Ishikawa (cell line): ENCODE data around the gene DHCR7.
A peak's percentile ranks its signal among the peaks of the same experiment; 100 is the strongest.

Experiments used
- CEBPB ChIP-seq: IDR thresholded peaks from 2 replicates; pipeline ENCODE4 v1.6.1; 2012
- CREB1 ChIP-seq: IDR thresholded peaks from 2 replicates; pipeline ENCODE4 v1.6.1; 2012; ENCODE audit warnings: low read depth
- EGR1 ChIP-seq: IDR thresholded peaks from 2 replicates; pipeline ENCODE4 v1.6.1; 2012
- EP300 ChIP-seq: IDR thresholded peaks from 2 replicates; pipeline ENCODE4 v1.6.1; 2012; ENCODE audit warnings: borderline replicate concordance
- FOXM1 ChIP-seq: IDR thresholded peaks from 2 replicates; pipeline ENCODE4 v1.6.1; 2012; ENCODE audit warnings: low read depth, borderline replicate concordance
- NFIC ChIP-seq: IDR thresholded peaks from 2 replicates; pipeline ENCODE4 v1.6.1; 2012
- RAD21 ChIP-seq: IDR thresholded peaks from 2 replicates; pipeline ENCODE4 v1.6.1; 2012; ENCODE audit warnings: low read depth
- TAF1 ChIP-seq: IDR thresholded peaks from 2 replicates; pipeline ENCODE4 v1.6.1; 2012; ENCODE audit warnings: low read depth, mild to moderate bottlenecking
- TCF12 ChIP-seq: IDR thresholded peaks from 2 replicates; pipeline ENCODE4 v1.6.1; 2012; ENCODE audit warnings: low read depth
- TEAD4 ChIP-seq: IDR thresholded peaks from 2 replicates; pipeline ENCODE4 v1.6.1; 2012
- YY1 ChIP-seq: IDR thresholded peaks from 2 replicates; pipeline ENCODE4 v1.6.1; 2012; ENCODE audit warnings: low read depth
- ZBTB7A ChIP-seq: IDR thresholded peaks from 2 replicates; pipeline ENCODE4 v1.6.1; 2012; ENCODE audit warnings: low read depth
- TF ChIP-seq, protein P1 (sequence below): IDR thresholded peaks from 2 replicates; pipeline ENCODE4 v1.6.1; 2012
- TF ChIP-seq, protein P2 (sequence below): IDR thresholded peaks from 2 replicates; pipeline ENCODE4 v1.6.1; 2012
- TF ChIP-seq, protein P3 (sequence below): IDR thresholded peaks from 2 replicates; pipeline ENCODE4 v1.6.1; 2012; ENCODE audit warnings: low read depth, mild to moderate bottlenecking

Gene DHCR7

DNA sequence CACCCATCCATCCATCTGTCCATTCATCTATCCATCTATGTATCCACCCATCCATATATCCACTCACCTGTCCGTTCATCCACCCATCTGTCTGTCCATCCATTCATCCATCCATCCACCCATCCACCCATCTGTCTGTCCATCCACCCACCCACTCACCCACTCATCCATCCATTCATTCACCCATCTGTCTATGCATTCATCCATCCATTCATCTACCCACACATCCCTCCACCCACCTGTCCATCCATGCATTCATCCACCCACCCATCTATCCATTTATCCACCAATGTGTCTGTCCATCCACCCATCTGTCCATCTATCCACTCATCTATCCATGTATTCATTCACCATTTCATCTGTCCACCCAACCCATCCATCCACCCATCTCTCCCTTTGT lies 38.1 kb upstream of the DHCR7 start:
- TF ChIP-seq RAD21 (no peak), ZBTB7A (no peak), CEBPB (no peak), EGR1 (no peak), TEAD4 (no peak), TCF12 (no peak), NFIC (no peak), YY1 (no peak), TAF1 (no peak), CREB1 (no peak), EP300 (no peak)
- TF ChIP-seq, protein P1, sequence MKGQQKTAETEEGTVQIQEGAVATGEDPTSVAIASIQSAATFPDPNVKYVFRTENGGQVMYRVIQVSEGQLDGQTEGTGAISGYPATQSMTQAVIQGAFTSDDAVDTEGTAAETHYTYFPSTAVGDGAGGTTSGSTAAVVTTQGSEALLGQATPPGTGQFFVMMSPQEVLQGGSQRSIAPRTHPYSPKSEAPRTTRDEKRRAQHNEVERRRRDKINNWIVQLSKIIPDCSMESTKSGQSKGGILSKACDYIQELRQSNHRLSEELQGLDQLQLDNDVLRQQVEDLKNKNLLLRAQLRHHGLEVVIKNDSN, result no peak
- TF ChIP-seq, protein P2, sequence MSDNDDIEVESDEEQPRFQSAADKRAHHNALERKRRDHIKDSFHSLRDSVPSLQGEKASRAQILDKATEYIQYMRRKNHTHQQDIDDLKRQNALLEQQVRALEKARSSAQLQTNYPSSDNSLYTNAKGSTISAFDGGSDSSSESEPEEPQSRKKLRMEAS, result no peak

DNA sequence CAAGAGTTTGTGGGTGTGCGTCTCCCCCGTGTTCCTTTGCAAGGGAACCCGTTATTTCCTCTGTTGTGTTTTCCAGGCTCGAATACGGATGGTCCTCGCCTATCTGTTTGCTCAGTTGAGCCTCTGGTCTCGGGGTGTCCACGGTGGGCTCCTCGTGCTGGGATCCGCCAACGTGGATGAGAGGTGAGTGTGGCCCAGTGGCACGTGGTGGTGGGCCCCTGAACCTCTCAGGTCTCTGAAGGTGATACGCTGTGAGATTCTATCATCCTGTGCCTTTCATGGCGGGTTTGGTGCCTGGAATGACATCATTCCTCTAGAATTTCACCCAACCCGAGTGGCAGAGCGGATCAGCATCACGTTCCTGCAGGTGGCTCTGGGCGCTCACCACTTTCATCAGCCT lies 37.3 kb upstream of the DHCR7 start:
- TF ChIP-seq, protein P1, result no peak
- TF ChIP-seq CEBPB (no peak), EP300 (no peak), FOXM1 (no peak), TAF1 (no peak), TEAD4 (no peak), TCF12 (no peak), CREB1 (no peak), YY1 (no peak), EGR1 (no peak), NFIC (no peak), ZBTB7A (no peak), RAD21 (no peak)
- TF ChIP-seq, protein P3, sequence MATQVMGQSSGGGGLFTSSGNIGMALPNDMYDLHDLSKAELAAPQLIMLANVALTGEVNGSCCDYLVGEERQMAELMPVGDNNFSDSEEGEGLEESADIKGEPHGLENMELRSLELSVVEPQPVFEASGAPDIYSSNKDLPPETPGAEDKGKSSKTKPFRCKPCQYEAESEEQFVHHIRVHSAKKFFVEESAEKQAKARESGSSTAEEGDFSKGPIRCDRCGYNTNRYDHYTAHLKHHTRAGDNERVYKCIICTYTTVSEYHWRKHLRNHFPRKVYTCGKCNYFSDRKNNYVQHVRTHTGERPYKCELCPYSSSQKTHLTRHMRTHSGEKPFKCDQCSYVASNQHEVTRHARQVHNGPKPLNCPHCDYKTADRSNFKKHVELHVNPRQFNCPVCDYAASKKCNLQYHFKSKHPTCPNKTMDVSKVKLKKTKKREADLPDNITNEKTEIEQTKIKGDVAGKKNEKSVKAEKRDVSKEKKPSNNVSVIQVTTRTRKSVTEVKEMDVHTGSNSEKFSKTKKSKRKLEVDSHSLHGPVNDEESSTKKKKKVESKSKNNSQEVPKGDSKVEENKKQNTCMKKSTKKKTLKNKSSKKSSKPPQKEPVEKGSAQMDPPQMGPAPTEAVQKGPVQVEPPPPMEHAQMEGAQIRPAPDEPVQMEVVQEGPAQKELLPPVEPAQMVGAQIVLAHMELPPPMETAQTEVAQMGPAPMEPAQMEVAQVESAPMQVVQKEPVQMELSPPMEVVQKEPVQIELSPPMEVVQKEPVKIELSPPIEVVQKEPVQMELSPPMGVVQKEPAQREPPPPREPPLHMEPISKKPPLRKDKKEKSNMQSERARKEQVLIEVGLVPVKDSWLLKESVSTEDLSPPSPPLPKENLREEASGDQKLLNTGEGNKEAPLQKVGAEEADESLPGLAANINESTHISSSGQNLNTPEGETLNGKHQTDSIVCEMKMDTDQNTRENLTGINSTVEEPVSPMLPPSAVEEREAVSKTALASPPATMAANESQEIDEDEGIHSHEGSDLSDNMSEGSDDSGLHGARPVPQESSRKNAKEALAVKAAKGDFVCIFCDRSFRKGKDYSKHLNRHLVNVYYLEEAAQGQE, result no peak
- TF ChIP-seq, protein P2, result no peak

DNA sequence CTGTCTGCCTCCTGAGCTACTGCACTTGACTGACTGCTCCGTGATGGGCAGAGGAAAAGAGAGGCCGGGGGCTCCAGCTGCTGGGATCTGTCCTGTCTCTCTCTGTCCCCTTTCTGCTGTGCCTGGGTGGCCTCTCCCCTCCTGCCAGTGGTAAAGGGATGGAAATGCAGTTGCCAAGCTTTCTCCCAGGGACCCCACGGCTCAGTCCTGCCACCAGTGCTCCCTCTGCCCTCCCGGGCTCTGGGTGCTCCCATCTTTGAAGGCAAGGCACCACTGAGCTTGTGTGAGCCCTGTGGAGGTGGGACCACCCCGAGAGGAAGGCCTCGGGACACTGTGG lies 36.8 kb upstream of the DHCR7 start:
- TF ChIP-seq TEAD4 (no peak), EP300 (no peak), EGR1 (no peak), FOXM1 (no peak), CEBPB (no peak), NFIC (no peak), CREB1 (no peak), TCF12 (no peak), TAF1 (no peak), RAD21 (no peak), YY1 (no peak), ZBTB7A (no peak)
- TF ChIP-seq, protein P3, result no peak
- TF ChIP-seq, protein P2, result no peak
- TF ChIP-seq, protein P1, result no peak

DNA sequence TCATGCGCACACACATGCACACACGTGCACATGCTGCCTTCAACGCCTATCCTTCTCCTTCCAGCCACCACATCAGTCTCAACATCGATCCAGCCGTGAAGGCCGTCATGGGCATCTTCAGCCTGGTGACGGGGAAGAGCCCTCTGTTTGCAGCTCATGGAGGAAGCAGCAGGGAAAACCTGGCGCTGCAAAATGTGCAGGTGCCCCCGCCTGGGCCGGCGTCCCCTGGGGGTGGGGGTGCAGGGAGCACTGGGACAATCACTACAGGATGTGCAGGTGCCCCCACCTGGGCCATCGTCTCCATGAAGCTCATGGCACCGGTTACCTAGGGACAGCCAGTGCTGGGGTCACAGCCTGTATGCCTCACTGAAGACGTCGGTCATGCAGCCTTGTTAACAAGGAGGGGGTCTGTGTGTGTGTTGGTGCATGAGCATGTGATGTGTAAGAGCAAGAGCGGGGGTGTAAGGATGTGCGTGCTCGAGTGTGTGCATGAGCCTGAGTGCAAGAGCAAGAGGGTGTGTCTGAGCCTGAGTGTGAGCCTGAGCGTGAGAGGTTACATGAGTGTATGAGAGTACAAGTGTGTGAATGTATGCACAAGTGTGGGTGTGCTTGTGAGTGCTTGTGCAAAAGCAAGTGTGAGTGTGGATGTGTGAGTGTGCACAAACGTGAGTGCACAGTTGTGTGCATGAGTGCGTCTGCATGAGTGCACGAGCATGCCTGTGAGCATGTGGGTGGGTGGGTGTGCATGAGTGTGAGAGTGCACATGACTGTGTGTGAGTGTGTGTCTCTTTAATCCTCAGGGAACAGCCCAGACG lies 36.3 kb upstream of the DHCR7 start:
- TF ChIP-seq EP300 (no peak), CREB1 (no peak), TCF12 (no peak), RAD21 (no peak)

DNA sequence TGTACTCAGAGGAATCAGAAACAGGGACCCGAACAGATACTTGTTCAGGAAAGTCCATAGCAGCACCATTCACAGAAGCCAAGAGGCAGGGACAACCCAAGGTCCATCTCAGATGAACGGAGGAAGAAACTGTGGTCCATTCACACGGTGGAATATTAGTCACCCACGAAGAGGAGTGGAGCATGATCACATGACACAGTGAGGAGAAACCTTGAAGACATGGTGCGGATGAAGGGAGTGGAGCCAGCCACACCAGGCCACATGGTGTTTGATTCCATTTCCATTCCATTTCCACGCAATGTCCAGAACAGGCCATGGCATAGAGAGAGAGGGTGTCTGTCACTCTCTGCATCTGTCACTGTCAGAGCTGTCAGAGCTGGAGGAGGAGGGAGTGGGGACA lies 35.5 kb upstream of the DHCR7 start:
- no peak for TF ChIP-seq RAD21
- TF ChIP-seq, protein P1, result peak; percentile 48
